Cardiac muscle cell (in vitro differentiated cells and primary cell): Measurements from ENCODE around the gene KIF5C. TPM values are rescaled to one million over a fixed set of nuclear protein-coding genes. Genes with fewer than 3 reads are reported as not detected.

Experiments used
- DNase-seq, 2 donors: peaks; one replicate each; pipeline versions ENCODE4 v3.0.0 to v3.0.0-alpha.2; 2010 to 2017; ENCODE audit warnings: low read depth in 1 of 2, low spot score in 1 of 2
- H3K27ac ChIP-seq: fragments of 200-600 bp; sonication (generic); 2 replicates; pipeline ENCODE4 v1.5.1; 2016
- H3K27me3 ChIP-seq: fragments of 200-600 bp; sonication (generic); 2 replicates; pipeline ENCODE4 v1.6.0; 2016; ENCODE audit warnings: control low read depth
- H3K36me3 ChIP-seq: fragments of 200-600 bp; sonication (generic); 2 replicates; pipeline ENCODE4 v1.5.1; 2016; ENCODE audit warnings: control low read depth
- H3K4me1 ChIP-seq: fragments of 200-600 bp; sonication (generic); 2 replicates; pipeline ENCODE4 v1.8.1; 2017; ENCODE audit warnings: low read depth, mild to moderate bottlenecking, mixed run types
- H3K4me3 ChIP-seq: fragments of 200-600 bp; sonication (generic); 2 replicates; pipeline ENCODE4 v1.5.1; 2016; ENCODE audit warnings: mild to moderate bottlenecking
- H3K9me3 ChIP-seq: fragments of 200-600 bp; sonication (generic); 2 replicates; pipeline ENCODE4 v1.5.1; 2017; ENCODE audit warnings: low read depth, mild to moderate bottlenecking, control low read depth
- CTCF ChIP-seq: IDR thresholded peaks from 2 replicates; pipeline ENCODE4 v1.5.1; 2012; ENCODE audit warnings: low read depth, mild to moderate bottlenecking, low read length
- polyA plus RNA-seq: library from polyadenylated mRNA; unstranded; fragments of >200 nt; fragmentation: Nextera tagmentation; extraction: Ambion mirVana; gene quantifications from 2 replicates; pipeline ENCODE4 v1.2.1, GENCODE V29; 2016
- total RNA-seq: library from RNA; depleted of rRNA; stranded (reverse); fragments of >200 nt; gene quantifications from 2 replicates; pipeline ENCODE4 v1.2.3, GENCODE V29; 2016

Gene KIF5C
- total and polyA plus RNA-seq, 2 experiments from 2014 or later: 0.82 to 3.0 TPM

- no peak overlapping the region for H3K4me3 ChIP-seq
- no peak for DNase-seq
- H3K27ac ChIP-seq: no peak overlapping the region
- no peaks in the 10 kb centered on the region for H3K36me3 ChIP-seq
- H3K4me1 ChIP-seq: no peaks in the 10 kb centered on the region
- no peaks in the 10 kb centered on the region for H3K9me3 ChIP-seq
- H3K27me3 ChIP-seq: no peaks in the 10 kb centered on the region
- TF ChIP-seq CTCF: no peak
Observed at GRCh38 chr2:148899638-148900318, 24.8 kb downstream of the KIF5C start.

- Histone ChIP-seq H3K4me1 (no peaks in the 10 kb centered on the region), H3K9me3 (no peaks in the 10 kb centered on the region), H3K27ac (no peak overlapping the region), H3K4me3 (no peak overlapping the region), H3K27me3 (no peaks in the 10 kb centered on the region), H3K36me3 (no peaks in the 10 kb centered on the region)
- DNase-seq: no peak
- TF ChIP-seq CTCF: no peak
Observed at GRCh38 chr2:148900350-148900837, 25.4 kb downstream of the KIF5C start.

GRCh38 chr2:148901142-148901541, 26.1 kb downstream of the KIF5C start:
- TF ChIP-seq CTCF: no peak
- no peak for DNase-seq
- no peaks in the 10 kb centered on the region for H3K4me1 ChIP-seq
- no peaks in the 10 kb centered on the region for H3K9me3 ChIP-seq
- no peaks in the 10 kb centered on the region for H3K27me3 ChIP-seq
- no peaks in the 10 kb centered on the region for H3K36me3 ChIP-seq
- H3K27ac ChIP-seq: no peak overlapping the region
- H3K4me3 ChIP-seq: no peak overlapping the region

- no peak for DNase-seq
- no peaks in the 10 kb centered on the region for H3K27me3 ChIP-seq
- no peak overlapping the region for H3K4me3 ChIP-seq
- H3K36me3 ChIP-seq: no peaks in the 10 kb centered on the region
- no peaks in the 10 kb centered on the region for H3K9me3 ChIP-seq
- no peak for TF ChIP-seq CTCF
- no peak overlapping the region for H3K27ac ChIP-seq
- H3K4me1 ChIP-seq: no peaks in the 10 kb centered on the region
Observed at GRCh38 chr2:148902798-148903197, 27.8 kb downstream of the KIF5C start.

GRCh38 chr2:148903294-148903693, 28.3 kb downstream of the KIF5C start:
- Histone ChIP-seq H3K27me3 (no peaks in the 10 kb centered on the region), H3K4me1 (no peaks in the 10 kb centered on the region), H3K27ac (no peak overlapping the region), H3K4me3 (no peak overlapping the region), H3K9me3 (no peaks in the 10 kb centered on the region), H3K36me3 (no peaks in the 10 kb centered on the region)
- TF ChIP-seq CTCF: no peak
- DNase-seq: no peak
